ENCODE measurements around the gene MAFG. TPM values are rescaled to one million over a fixed set of nuclear protein-coding genes. Genes with fewer than 3 reads are reported as not detected.

The MAFG gene
- total and polyA plus RNA-seq, 9 of the 15 experiments (the other 6 are each of a cell fraction or from before 2014, with no cell fraction given), result 1.1 to 58.1 (median 24.9) TPM

DNA sequence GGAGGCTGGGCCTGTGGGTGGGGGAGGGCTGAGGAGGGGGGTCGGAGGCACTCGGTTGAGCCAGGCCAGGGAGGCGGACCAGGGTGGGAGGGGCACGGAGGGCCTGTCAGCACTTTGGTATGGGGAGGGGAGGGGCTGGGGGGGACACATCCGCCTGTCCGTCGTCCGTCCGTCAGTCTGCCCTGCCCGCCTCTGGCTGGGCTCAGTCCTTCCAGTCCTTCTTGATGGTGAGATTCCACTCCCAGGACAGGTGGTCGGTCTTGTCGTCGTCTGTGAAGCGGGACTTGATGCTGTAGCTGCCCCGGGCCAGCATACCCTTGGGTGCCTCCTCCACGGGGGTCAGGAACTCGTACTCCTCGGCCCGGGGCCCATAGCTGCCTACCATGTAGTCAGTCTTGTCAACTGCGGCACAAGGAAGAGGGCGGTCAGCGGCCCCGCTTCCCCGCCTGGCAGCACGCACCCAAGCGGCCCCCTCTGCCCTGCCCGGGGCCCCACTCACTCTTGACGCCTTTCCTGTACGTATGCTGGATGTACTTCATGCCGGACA, 58.8 kb downstream of the MAFG start (continued):
- TF ChIP-seq, protein P1, sequence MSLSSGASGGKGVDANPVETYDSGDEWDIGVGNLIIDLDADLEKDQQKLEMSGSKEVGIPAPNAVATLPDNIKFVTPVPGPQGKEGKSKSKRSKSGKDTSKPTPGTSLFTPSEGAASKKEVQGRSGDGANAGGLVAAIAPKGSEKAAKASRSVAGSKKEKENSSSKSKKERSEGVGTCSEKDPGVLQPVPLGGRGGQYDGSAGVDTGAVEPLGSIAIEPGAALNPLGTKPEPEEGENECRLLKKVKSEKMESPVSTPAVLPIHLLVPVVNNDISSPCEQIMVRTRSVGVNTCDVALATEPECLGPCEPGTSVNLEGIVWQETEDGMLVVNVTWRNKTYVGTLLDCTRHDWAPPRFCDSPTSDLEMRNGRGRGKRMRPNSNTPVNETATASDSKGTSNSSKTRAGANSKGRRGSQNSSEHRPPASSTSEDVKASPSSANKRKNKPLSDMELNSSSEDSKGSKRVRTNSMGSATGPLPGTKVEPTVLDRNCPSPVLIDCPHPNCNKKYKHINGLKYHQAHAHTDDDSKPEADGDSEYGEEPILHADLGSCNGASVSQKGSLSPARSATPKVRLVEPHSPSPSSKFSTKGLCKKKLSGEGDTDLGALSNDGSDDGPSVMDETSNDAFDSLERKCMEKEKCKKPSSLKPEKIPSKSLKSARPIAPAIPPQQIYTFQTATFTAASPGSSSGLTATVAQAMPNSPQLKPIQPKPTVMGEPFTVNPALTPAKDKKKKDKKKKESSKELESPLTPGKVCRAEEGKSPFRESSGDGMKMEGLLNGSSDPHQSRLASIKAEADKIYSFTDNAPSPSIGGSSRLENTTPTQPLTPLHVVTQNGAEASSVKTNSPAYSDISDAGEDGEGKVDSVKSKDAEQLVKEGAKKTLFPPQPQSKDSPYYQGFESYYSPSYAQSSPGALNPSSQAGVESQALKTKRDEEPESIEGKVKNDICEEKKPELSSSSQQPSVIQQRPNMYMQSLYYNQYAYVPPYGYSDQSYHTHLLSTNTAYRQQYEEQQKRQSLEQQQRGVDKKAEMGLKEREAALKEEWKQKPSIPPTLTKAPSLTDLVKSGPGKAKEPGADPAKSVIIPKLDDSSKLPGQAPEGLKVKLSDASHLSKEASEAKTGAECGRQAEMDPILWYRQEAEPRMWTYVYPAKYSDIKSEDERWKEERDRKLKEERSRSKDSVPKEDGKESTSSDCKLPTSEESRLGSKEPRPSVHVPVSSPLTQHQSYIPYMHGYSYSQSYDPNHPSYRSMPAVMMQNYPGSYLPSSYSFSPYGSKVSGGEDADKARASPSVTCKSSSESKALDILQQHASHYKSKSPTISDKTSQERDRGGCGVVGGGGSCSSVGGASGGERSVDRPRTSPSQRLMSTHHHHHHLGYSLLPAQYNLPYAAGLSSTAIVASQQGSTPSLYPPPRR (CRISPR knock-in tag; IDR thresholded peaks at IDR 0.05; ENCODE audit: borderline replicate concordance), result no peak

Other genes starting within 250 kb of the MAFG start
Only the 7 nearest of the 26 such genes appear.
- 220 and 252 TPM in 2 replicates for gene ANAPC11, start 36.0 kb downstream of the MAFG start, total RNA-seq (2014; rRNA removed)
- gene ANAPC11, start 36.0 kb downstream of the MAFG start, total RNA-seq (2014; rRNA removed; fragmentation: Illumina TruSeq; extraction: Trizol), result 32.5 and 41.2 TPM in 2 replicates
- gene ANAPC11, start 36.0 kb downstream of the MAFG start, total RNA-seq (2015; rRNA removed; fragmentation: Illumina TruSeq; extraction: Trizol), result 105 and 111 TPM in 2 replicates
- gene ANAPC11, start 36.0 kb downstream of the MAFG start, total RNA-seq (2021), result 214 and 217 TPM in 2 replicates
- 238 and 354 TPM in 2 replicates for gene ANAPC11, start 36.0 kb downstream of the MAFG start, polyA plus RNA-seq (2011; rRNA removed)
- 57.2 and 105 TPM in 2 replicates for gene ANAPC11, start 36.0 kb downstream of the MAFG start, polyA plus RNA-seq (2014; fragmentation: Illumina TruSeq; extraction: Trizol)
- gene ANAPC11, start 36.0 kb downstream of the MAFG start, polyA plus RNA-seq (2014; fragmentation: Nextera tagmentation; extraction: Ambion mirVana), result 100 to 1,000 TPM; 154 to 255 TPM
- gene ANAPC11, start 36.0 kb downstream of the MAFG start, polyA plus RNA-seq (2014; rRNA removed), result 318 and 338 TPM in 2 replicates
- 0.14 and 0.57 TPM in 2 replicates for gene NPB, start 25.5 kb downstream of the MAFG start, total RNA-seq (2014; rRNA removed)
- 0.07 TPM in 1 of 2 replicates, not detected in the other for gene NPB, start 25.5 kb downstream of the MAFG start, total RNA-seq (2014; rRNA removed; fragmentation: Illumina TruSeq; extraction: Trizol)
- 0.07 and 0.30 TPM in 2 replicates for gene NPB, start 25.5 kb downstream of the MAFG start, total RNA-seq (2015; rRNA removed; fragmentation: Illumina TruSeq; extraction: Trizol)
- 0.53 and 0.65 TPM in 2 replicates for gene NPB, start 25.5 kb downstream of the MAFG start, total RNA-seq (2021)
- 0.03 and 0.07 TPM in 2 replicates for gene NPB, start 25.5 kb downstream of the MAFG start, polyA plus RNA-seq (2011; rRNA removed)
- gene NPB, start 25.5 kb downstream of the MAFG start, polyA plus RNA-seq (2014; fragmentation: Illumina TruSeq; extraction: Trizol), result 0.07 TPM in 1 of 2 replicates, not detected in the other
- gene NPB, start 25.5 kb downstream of the MAFG start, polyA plus RNA-seq (2014; fragmentation: Nextera tagmentation; extraction: Ambion mirVana), result under 1 TPM; 0.43 to 0.61 TPM
- gene NPB, start 25.5 kb downstream of the MAFG start, polyA plus RNA-seq (2014; rRNA removed), result 0.07 TPM in 1 of 2 replicates, not detected in the other
- gene PCYT2, start 16.3 kb downstream of the MAFG start, total RNA-seq (2014; rRNA removed), result 123 and 139 TPM in 2 replicates
- 42.7 and 57.5 TPM in 2 replicates for gene PCYT2, start 16.3 kb downstream of the MAFG start, total RNA-seq (2014; rRNA removed; fragmentation: Illumina TruSeq; extraction: Trizol)
- 81.7 and 82.5 TPM in 2 replicates for gene PCYT2, start 16.3 kb downstream of the MAFG start, total RNA-seq (2015; rRNA removed; fragmentation: Illumina TruSeq; extraction: Trizol)
- gene PCYT2, start 16.3 kb downstream of the MAFG start, total RNA-seq (2021), result 125 and 134 TPM in 2 replicates
- 71.5 and 97.8 TPM in 2 replicates for gene PCYT2, start 16.3 kb downstream of the MAFG start, polyA plus RNA-seq (2011; rRNA removed)
- 83.7 and 95.3 TPM in 2 replicates for gene PCYT2, start 16.3 kb downstream of the MAFG start, polyA plus RNA-seq (2014; fragmentation: Illumina TruSeq; extraction: Trizol)
- gene PCYT2, start 16.3 kb downstream of the MAFG start, polyA plus RNA-seq (2014; fragmentation: Nextera tagmentation; extraction: Ambion mirVana), result 1 to 10 TPM in 1 of 2 experiments, under 1 TPM in 1; 0.92 to 1.6 TPM
- gene PCYT2, start 16.3 kb downstream of the MAFG start, polyA plus RNA-seq (2014; rRNA removed), result 131 and 133 TPM in 2 replicates
- 42.2 and 49.3 TPM in 2 replicates for gene SIRT7, start 9.6 kb downstream of the MAFG start, total RNA-seq (2014; rRNA removed)
- 9.0 and 9.8 TPM in 2 replicates for gene SIRT7, start 9.6 kb downstream of the MAFG start, total RNA-seq (2014; rRNA removed; fragmentation: Illumina TruSeq; extraction: Trizol)
- 23.6 and 24.6 TPM in 2 replicates for gene SIRT7, start 9.6 kb downstream of the MAFG start, total RNA-seq (2015; rRNA removed; fragmentation: Illumina TruSeq; extraction: Trizol)
- gene SIRT7, start 9.6 kb downstream of the MAFG start, total RNA-seq (2021), result 35.7 and 44.1 TPM in 2 replicates
- 9.3 and 11.7 TPM in 2 replicates for gene SIRT7, start 9.6 kb downstream of the MAFG start, polyA plus RNA-seq (2011; rRNA removed)
- 20.3 and 25.7 TPM in 2 replicates for gene SIRT7, start 9.6 kb downstream of the MAFG start, polyA plus RNA-seq (2014; fragmentation: Illumina TruSeq; extraction: Trizol)
- 1 to 10 TPM; 1.6 to 2.0 TPM for gene SIRT7, start 9.6 kb downstream of the MAFG start, polyA plus RNA-seq (2014; fragmentation: Nextera tagmentation; extraction: Ambion mirVana)
- gene SIRT7, start 9.6 kb downstream of the MAFG start, polyA plus RNA-seq (2014; rRNA removed), result 43.9 and 54.8 TPM in 2 replicates
- 215 and 290 TPM in 2 replicates for gene PYCR1, start 9.6 kb upstream of the MAFG start, total RNA-seq (2014; rRNA removed)
- 72.4 and 95.4 TPM in 2 replicates for gene PYCR1, start 9.6 kb upstream of the MAFG start, total RNA-seq (2014; rRNA removed; fragmentation: Illumina TruSeq; extraction: Trizol)
- 120 and 126 TPM in 2 replicates for gene PYCR1, start 9.6 kb upstream of the MAFG start, total RNA-seq (2015; rRNA removed; fragmentation: Illumina TruSeq; extraction: Trizol)
- 302 and 328 TPM in 2 replicates for gene PYCR1, start 9.6 kb upstream of the MAFG start, total RNA-seq (2021)
- 188 and 273 TPM in 2 replicates for gene PYCR1, start 9.6 kb upstream of the MAFG start, polyA plus RNA-seq (2011; rRNA removed)
- gene PYCR1, start 9.6 kb upstream of the MAFG start, polyA plus RNA-seq (2014; fragmentation: Illumina TruSeq; extraction: Trizol), result 183 and 278 TPM in 2 replicates
- 10 to 100 TPM; 11.7 to 18.6 TPM for gene PYCR1, start 9.6 kb upstream of the MAFG start, polyA plus RNA-seq (2014; fragmentation: Nextera tagmentation; extraction: Ambion mirVana)
- 270 and 349 TPM in 2 replicates for gene PYCR1, start 9.6 kb upstream of the MAFG start, polyA plus RNA-seq (2014; rRNA removed)
- gene MYADML2, start 19.5 kb upstream of the MAFG start, total RNA-seq (2014; rRNA removed), result not detected in 2 replicates
- not detected in 2 replicates for gene MYADML2, start 19.5 kb upstream of the MAFG start, total RNA-seq (2014; rRNA removed; fragmentation: Illumina TruSeq; extraction: Trizol)
- not detected in 2 replicates for gene MYADML2, start 19.5 kb upstream of the MAFG start, total RNA-seq (2015; rRNA removed; fragmentation: Illumina TruSeq; extraction: Trizol)
- gene MYADML2, start 19.5 kb upstream of the MAFG start, total RNA-seq (2021), result not detected in 2 replicates
- not detected in 2 replicates for gene MYADML2, start 19.5 kb upstream of the MAFG start, polyA plus RNA-seq (2011; rRNA removed)
- not detected in 2 replicates for gene MYADML2, start 19.5 kb upstream of the MAFG start, polyA plus RNA-seq (2014; fragmentation: Illumina TruSeq; extraction: Trizol)
- not detected for gene MYADML2, start 19.5 kb upstream of the MAFG start, polyA plus RNA-seq (2014; fragmentation: Nextera tagmentation; extraction: Ambion mirVana)
- not detected in 2 replicates for gene MYADML2, start 19.5 kb upstream of the MAFG start, polyA plus RNA-seq (2014; rRNA removed)
- 13.9 and 22.5 TPM in 2 replicates for gene NOTUM, start 33.5 kb upstream of the MAFG start, total RNA-seq (2014; rRNA removed)
- gene NOTUM, start 33.5 kb upstream of the MAFG start, total RNA-seq (2014; rRNA removed; fragmentation: Illumina TruSeq; extraction: Trizol), result 0.99 and 1.3 TPM in 2 replicates
- 4.1 and 4.2 TPM in 2 replicates for gene NOTUM, start 33.5 kb upstream of the MAFG start, total RNA-seq (2015; rRNA removed; fragmentation: Illumina TruSeq; extraction: Trizol)
- 11.8 and 14.1 TPM in 2 replicates for gene NOTUM, start 33.5 kb upstream of the MAFG start, total RNA-seq (2021)
- gene NOTUM, start 33.5 kb upstream of the MAFG start, polyA plus RNA-seq (2011; rRNA removed), result 4.5 and 6.1 TPM in 2 replicates
- gene NOTUM, start 33.5 kb upstream of the MAFG start, polyA plus RNA-seq (2014; fragmentation: Illumina TruSeq; extraction: Trizol), result 1.9 and 5.3 TPM in 2 replicates
- gene NOTUM, start 33.5 kb upstream of the MAFG start, polyA plus RNA-seq (2014; fragmentation: Nextera tagmentation; extraction: Ambion mirVana), result under 1 TPM; 0.03 to 0.17 TPM
- 13.4 and 14.0 TPM in 2 replicates for gene NOTUM, start 33.5 kb upstream of the MAFG start, polyA plus RNA-seq (2014; rRNA removed)